T-cell (primary cell): Measurements from ENCODE around the gene EHF. TPM values are rescaled to one million over a fixed set of nuclear protein-coding genes. Genes with fewer than 3 reads are reported as not detected.

Experiments
- ATAC-seq, 4 experiments: fragments of 200-7000 bp in 3 of 4; fragments of 150-1000 bp in 1 of 4; cut with Tn5 transposase; replicated peaks in 1 of 4; 1 replicate in 3 of 4; 2 replicates in 1 of 4; pipeline ENCODE4 v1.10.0; 2021; ENCODE audit warnings: moderate library complexity in 3 of 4, mild to moderate bottlenecking in 2 of 4, moderate number of reproducible peaks in 1 of 4
- CTCF ChIA-PET, 2 donors: fragments of 300-600 bp; sonication (Branson Sonifier 250); formaldehyde crosslinking; loops; one replicate each; lab custom pipeline; 2022; ENCODE audit warnings: antibody characterized with exemption in 2 of 2; lab: Charles Lee
- POLR2A ChIA-PET, 2 donors: fragments of 300-600 bp; sonication (Branson Sonifier 250); formaldehyde crosslinking; loops; one replicate each; lab custom pipeline; 2022; ENCODE audit warnings: antibody characterized with exemption in 2 of 2; lab: Charles Lee
- DNase-seq, 35 experiments: peaks; one replicate each; pipeline versions ENCODE4 v3.0.0 to v3.0.0-alpha.2; 2013 to 2023
- H3K27ac ChIP-seq: one replicate; pipeline ENCODE4 v1.5.1; 2013; ENCODE audit warnings: low read length
- H3K27me3 ChIP-seq, 2 experiments: replicated peaks in 1 of 2; 1 replicate in 1 of 2; 2 replicates in 1 of 2; pipeline versions ENCODE4 v1.6.1 to v1.7.0; 2013; ENCODE audit warnings: low read length in 1 of 2, mixed read lengths in 1 of 2; ENCODE audit not compliant: control insufficient read depth in 2 of 2, insufficient read depth in 2 of 2; ENCODE audit errors: extremely low read depth in 1 of 2
- H3K36me3 ChIP-seq, 2 donors: 1 replicate in 1 of 2; 2 replicates in 1 of 2; pipeline versions ENCODE4 v1.6.1 to v1.7.0; 2013; ENCODE audit warnings: low read length in 1 of 2; ENCODE audit not compliant: control insufficient read depth in 2 of 2, insufficient read depth in 1 of 2; ENCODE audit errors: extremely low read depth in 1 of 2
- H3K4me1 ChIP-seq, 2 experiments: 1 replicate in 1 of 2; 2 replicates in 1 of 2; pipeline versions ENCODE4 v1.6.1 to v1.7.0; 2013; ENCODE audit warnings: low read length in 2 of 2, mixed read lengths in 1 of 2; ENCODE audit not compliant: insufficient read depth in 2 of 2, control insufficient read depth in 1 of 2; ENCODE audit errors: extremely low read depth in 1 of 2
- H3K4me3 ChIP-seq, 2 donors: 1 replicate in 1 of 2; 2 replicates in 1 of 2; pipeline versions ENCODE4 v1.5.1 to v1.7.0; 2013; ENCODE audit warnings: mild to moderate bottlenecking in 2 of 2, low read length in 1 of 2, moderate library complexity in 1 of 2; ENCODE audit not compliant: control insufficient read depth in 1 of 2; ENCODE audit errors: extremely low read depth in 1 of 2
- H3K9me3 ChIP-seq: 2 replicates; pipeline ENCODE4 v1.7.0; 2013
- H3K27ac Mint-ChIP-seq, 2 donors: one replicate each; pipeline ENCODE4 v1.8.0; 2020 to 2021; ENCODE audit warnings: mild to moderate bottlenecking in 2 of 2, mixed read lengths in 2 of 2
- H3K27me3 Mint-ChIP-seq, 2 donors: one replicate each; pipeline ENCODE4 v1.8.0; 2021 to 2022; ENCODE audit warnings: mixed read lengths in 2 of 2
- H3K36me3 Mint-ChIP-seq: one replicate; pipeline ENCODE4 v1.8.0; 2021; ENCODE audit warnings: mixed read lengths
- H3K4me1 Mint-ChIP-seq, 3 donors: one replicate each; pipeline ENCODE4 v1.8.0; 2020 to 2022; ENCODE audit warnings: mixed read lengths in 3 of 3, mild to moderate bottlenecking in 1 of 3
- H3K4me3 Mint-ChIP-seq, 3 donors: one replicate each; pipeline ENCODE4 v1.8.0; 2020 to 2022; ENCODE audit warnings: mild to moderate bottlenecking in 3 of 3, mixed read lengths in 3 of 3, moderate library complexity in 3 of 3
- H3K9me3 Mint-ChIP-seq, 3 donors: one replicate each; pipeline ENCODE4 v1.8.0; 2020 to 2022; ENCODE audit warnings: mixed read lengths in 3 of 3
- WGBS: methylation state at CpG from one replicate; pipeline ENCODE4 v1.1.5; 2013; ENCODE audit warnings: missing lambda C conversion rate; ENCODE audit not compliant: insufficient coverage; 5-methylcytosine and 5-hydroxymethylcytosine counted together
- total RNA-seq, 35 experiments: library from RNA in 6 of 35; stranded (reverse) in 6 of 35; fragments of 120-200 nt in 1 of 35; gene quantifications; one replicate each; pipeline versions ENCODE4 v1.2.1 to v1.2.4 and lab custom pipeline; 2013 to 2026

The EHF gene
- total RNA-seq, 5 donors from 2014 or later (not counting 1 experiment from before 2014, with no cell fraction given), result 0.30 to 0.47 (median 0.43) TPM; not detected in 2

- H3K27me3 ChIP-seq, result peaks cover 7% of the 10 kb centered on the region in 2 experiments
- H3K36me3 ChIP-seq, result no peaks in the 10 kb centered on the region
- H3K27ac ChIP-seq, result no peak overlapping the region
- no peaks in the 10 kb centered on the region for H3K9me3 ChIP-seq
- DNase-seq, result no peak
- H3K4me1 Mint-ChIP-seq, result peaks cover 0 to 8% (median 4%) of the 10 kb centered on the region in 3 donors
- H3K4me1 ChIP-seq, result no peaks in the 10 kb centered on the region
- no peak overlapping the region for H3K4me3 Mint-ChIP-seq
- no peak for ATAC-seq
- WGBS, result no CpG with 5 or more reads among the region's 2 CpGs
- no peak overlapping the region for H3K4me3 ChIP-seq
- peaks cover 25 to 32% of the 10 kb centered on the region in 2 donors for H3K27me3 Mint-ChIP-seq
- CTCF ChIA-PET, result interaction anchor here (0.6 to 3.3 kb wide), 11 partner anchors 23 to 899 kb away, joined by 3 to 15 read pairs (median 3); no protein-coding TSS in a partner anchor
- POLR2A ChIA-PET, result no interaction called here
- no peaks in the 10 kb centered on the region for H3K9me3 Mint-ChIP-seq
- no peaks in the 10 kb centered on the region for H3K36me3 Mint-ChIP-seq
- H3K27ac Mint-ChIP-seq, result no peak overlapping the region
Measured at GRCh38 chr11:34585304-34585734, 35.6 kb upstream of the EHF start.

DNA sequence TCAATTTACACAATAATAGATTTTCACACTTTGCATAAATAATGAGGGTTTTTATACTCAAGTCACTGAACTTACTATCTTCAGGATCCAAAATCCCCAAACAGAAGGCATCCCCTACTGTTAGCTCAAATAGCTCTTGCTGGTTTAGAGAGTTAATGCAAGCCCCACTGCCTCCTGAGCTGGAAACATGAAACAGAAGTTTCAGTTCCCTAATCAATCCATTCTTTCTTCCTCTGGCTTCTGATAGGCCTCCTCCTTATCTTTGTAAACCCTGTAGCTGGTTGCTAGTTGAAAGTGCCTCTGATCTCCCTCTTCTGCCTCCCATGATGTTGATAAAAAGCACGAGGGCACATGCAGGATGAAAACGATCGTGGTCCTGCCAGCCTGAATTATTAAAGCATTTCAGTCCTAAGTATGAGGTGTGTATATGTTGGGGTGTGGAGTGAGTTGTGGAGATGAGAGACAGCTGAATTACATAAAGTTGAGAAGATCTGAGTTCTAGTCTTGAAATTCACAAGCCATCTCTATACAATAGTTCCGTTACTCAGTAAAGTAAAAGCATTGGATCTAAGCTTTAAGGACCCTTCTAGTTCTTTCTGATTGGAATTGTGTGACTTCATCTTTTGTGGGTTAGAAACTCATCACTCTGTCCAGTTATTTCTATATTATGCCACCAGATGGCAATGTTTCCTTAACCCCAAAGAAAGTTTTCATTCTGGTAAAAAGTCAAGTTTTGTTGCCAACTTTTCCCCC lies 35.0 kb upstream of the EHF start:
- Mint-ChIP-seq H3K27ac (no peak overlapping the region), H3K9me3 (no peaks in the 10 kb centered on the region), H3K27me3 (peaks cover 21 to 27% of the 10 kb centered on the region in 2 donors), H3K36me3 (no peaks in the 10 kb centered on the region), H3K4me1 (peaks cover 0 to 8% (median 4%) of the 10 kb centered on the region in 3 donors), H3K4me3 (no peak overlapping the region)
- POLR2A ChIA-PET, result interaction anchor here in 1 of 2 donors (0.7 kb wide), 1 partner anchor 97 kb away, joined by 3 read pairs; no protein-coding TSS in a partner anchor
- Histone ChIP-seq H3K36me3 (no peaks in the 10 kb centered on the region), H3K27me3 (peaks cover 3 to 7% of the 10 kb centered on the region in 2 experiments), H3K9me3 (no peaks in the 10 kb centered on the region), H3K4me1 (no peaks in the 10 kb centered on the region), H3K4me3 (no peak overlapping the region), H3K27ac (no peak overlapping the region)
- WGBS, result no CpG with 5 or more reads among the region's 4 CpGs
- peak in 1 of 35 experiments; percentile 59 for DNase-seq
- ATAC-seq, result peak in 1 of 4 experiments; percentile 12
- CTCF ChIA-PET, result interaction anchor here (0.6 to 3.3 kb wide), 16 partner anchors 22 to 1921 kb away, joined by 3 to 15 read pairs (median 3); no protein-coding TSS in a partner anchor

DNA sequence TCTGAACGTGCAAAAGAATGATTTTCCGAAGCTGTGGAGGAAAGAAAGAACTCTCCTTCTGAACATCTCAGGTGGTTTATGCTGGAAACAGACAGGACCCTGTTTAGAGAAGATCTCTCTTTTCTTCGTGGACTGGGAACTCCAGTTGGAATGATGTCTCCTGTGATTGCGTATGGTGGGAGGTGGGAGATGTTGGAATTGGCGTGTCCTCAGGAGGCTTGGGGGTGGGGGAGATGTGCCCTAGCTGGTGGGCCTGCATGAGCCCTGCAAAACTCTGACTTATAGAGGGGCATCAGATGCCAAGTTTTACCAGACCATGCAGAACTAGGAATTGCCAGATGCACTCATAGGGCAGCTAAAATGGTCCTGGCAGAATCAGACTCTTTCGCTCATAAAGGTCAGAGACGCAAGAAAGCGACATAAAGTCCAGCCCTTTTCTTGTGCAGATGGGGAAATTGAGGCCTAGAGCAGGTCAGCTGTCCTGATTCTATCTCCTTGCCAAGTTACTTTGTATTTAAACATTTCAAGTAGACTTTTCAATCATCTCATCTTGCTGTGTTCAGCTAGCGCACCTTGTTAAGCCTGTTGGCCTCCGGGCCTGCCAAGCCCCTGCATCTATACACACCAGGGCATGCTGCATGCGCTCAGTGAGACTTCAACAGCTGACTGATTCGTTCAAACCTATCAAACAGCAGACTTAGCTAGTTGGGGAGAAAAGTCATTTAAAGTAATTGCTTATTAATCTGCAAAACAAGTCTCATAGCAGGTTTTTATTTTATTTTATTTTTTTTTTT lies 34.2 kb upstream of the EHF start:
- Mint-ChIP-seq H3K27ac (no peak overlapping the region), H3K4me3 (no peak overlapping the region), H3K4me1 (peaks cover 0 to 8% (median 4%) of the 10 kb centered on the region in 3 donors), H3K27me3 (peaks cover 16 to 25% of the 10 kb centered on the region in 2 donors), H3K36me3 (no peaks in the 10 kb centered on the region), H3K9me3 (no peaks in the 10 kb centered on the region)
- DNase-seq (peak in 1 of 35 experiments; percentile 4), ATAC-seq (no peak)
- Histone ChIP-seq H3K9me3 (no peaks in the 10 kb centered on the region), H3K4me3 (no peak overlapping the region), H3K27ac (no peak overlapping the region), H3K36me3 (no peaks in the 10 kb centered on the region), H3K27me3 (peaks cover 3 to 8% of the 10 kb centered on the region in 2 experiments), H3K4me1 (no peaks in the 10 kb centered on the region)
- POLR2A ChIA-PET, result interaction anchor here in 1 of 2 donors (0.7 kb wide), 1 partner anchor 96 kb away, joined by 3 read pairs; no protein-coding TSS in a partner anchor
- CTCF ChIA-PET, result interaction anchor here (0.6 to 3.3 kb wide), 12 partner anchors 300 to 1920 kb away, joined by 3 to 15 read pairs (median 3); no protein-coding TSS in a partner anchor
- 78% methylated on average over 7 of the region's 12 CpGs for WGBS

DNA sequence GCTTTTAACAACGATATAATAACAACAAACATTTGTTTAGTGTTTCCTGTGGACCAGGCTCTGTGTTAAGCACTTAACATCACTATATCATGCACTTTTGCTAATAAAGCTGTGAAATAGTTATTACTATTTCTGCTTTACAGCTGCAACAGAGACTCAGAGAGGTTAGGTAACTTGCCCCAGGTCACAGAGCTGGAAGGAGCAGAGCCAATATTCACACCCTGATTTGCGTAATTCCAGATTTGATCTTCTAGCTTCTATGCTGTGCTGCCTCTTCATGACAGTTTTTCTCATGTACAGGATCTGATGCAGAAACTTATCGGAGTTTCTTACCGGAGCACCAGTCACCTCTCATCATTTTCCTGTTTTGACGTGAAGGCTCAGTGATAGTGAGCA lies 33.6 kb upstream of the EHF start:
- no peak overlapping the region for H3K4me3 ChIP-seq
- no peak for ATAC-seq
- CTCF ChIA-PET, result interaction anchor here (0.6 to 3.3 kb wide), 8 partner anchors 304 to 1709 kb away, joined by 3 to 15 read pairs (median 3); no protein-coding TSS in a partner anchor
- no peak overlapping the region for H3K27ac ChIP-seq
- H3K27me3 Mint-ChIP-seq, result peaks cover 18 to 24% of the 10 kb centered on the region in 2 donors
- no peaks in the 10 kb centered on the region for H3K36me3 ChIP-seq
- H3K4me3 Mint-ChIP-seq, result no peak overlapping the region
- DNase-seq, result no peak
- H3K27ac Mint-ChIP-seq, result no peak overlapping the region
- H3K4me1 Mint-ChIP-seq, result peaks cover 0 to 8% (median 4%) of the 10 kb centered on the region in 3 donors
- WGBS, result 100% methylated on average over 1 of the region's 5 CpGs
- H3K9me3 ChIP-seq, result no peaks in the 10 kb centered on the region
- POLR2A ChIA-PET, result no interaction called here
- H3K9me3 Mint-ChIP-seq, result no peaks in the 10 kb centered on the region
- no peaks in the 10 kb centered on the region for H3K36me3 Mint-ChIP-seq
- no peaks in the 10 kb centered on the region for H3K4me1 ChIP-seq
- H3K27me3 ChIP-seq, result peaks cover 3 to 8% of the 10 kb centered on the region in 2 experiments

DNA sequence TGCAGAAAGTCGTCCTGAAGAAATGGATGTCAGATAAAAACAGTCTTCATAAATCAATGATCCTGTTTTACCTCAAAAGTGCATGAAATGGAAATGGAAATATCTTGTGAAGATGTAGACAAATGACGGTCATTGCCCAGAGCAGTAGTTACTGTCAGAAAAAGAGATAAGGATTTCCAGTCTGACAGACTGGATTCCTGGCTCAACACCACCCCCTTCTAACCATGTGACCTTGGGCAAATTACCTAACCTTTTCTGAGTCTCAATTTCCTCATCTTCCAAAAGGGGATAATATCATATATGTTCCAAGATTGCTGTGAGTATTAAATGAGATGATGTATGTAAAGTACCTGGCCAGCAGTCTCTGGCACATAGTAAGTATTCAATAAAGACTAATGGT lies 32.9 kb upstream of the EHF start:
- Mint-ChIP-seq H3K9me3 (peaks cover 2 to 5% (median 3%) of the 10 kb centered on the region in 3 donors), H3K4me1 (peaks cover 0 to 8% (median 4%) of the 10 kb centered on the region in 3 donors), H3K27me3 (peaks cover 21 to 31% of the 10 kb centered on the region in 2 donors), H3K4me3 (no peak overlapping the region), H3K36me3 (no peaks in the 10 kb centered on the region), H3K27ac (no peak overlapping the region)
- Histone ChIP-seq H3K27me3 (peaks cover 3 to 8% of the 10 kb centered on the region in 2 experiments), H3K9me3 (no peaks in the 10 kb centered on the region), H3K4me1 (no peaks in the 10 kb centered on the region), H3K4me3 (no peak overlapping the region), H3K27ac (no peak overlapping the region), H3K36me3 (no peaks in the 10 kb centered on the region)
- ChIA-PET CTCF (interaction anchor here in 1 of 2 donors (1.0 kb wide), 1 partner anchor 338 kb away, joined by 3 read pairs; no protein-coding TSS in a partner anchor), POLR2A (no interaction called here)
- DNase-seq (no peak), ATAC-seq (no peak)
- no CpG with 5 or more reads among the region's 2 CpGs for WGBS

- 63% methylated on average over 4 of the region's 4 CpGs for WGBS
- CTCF ChIA-PET, result interaction anchor here in 1 of 2 donors (0.6 kb wide), 1 partner anchor 899 kb away, joined by 4 read pairs; no protein-coding TSS in a partner anchor
- peaks cover 25 to 34% of the 10 kb centered on the region in 2 donors for H3K27me3 Mint-ChIP-seq
- ATAC-seq (no peak), DNase-seq (no peak)
- Histone ChIP-seq H3K9me3 (no peaks in the 10 kb centered on the region), H3K27ac (no peak overlapping the region), H3K27me3 (peaks cover 3 to 8% of the 10 kb centered on the region in 2 experiments), H3K36me3 (no peaks in the 10 kb centered on the region), H3K4me3 (no peak overlapping the region), H3K4me1 (no peaks in the 10 kb centered on the region)
- H3K36me3 Mint-ChIP-seq, result no peaks in the 10 kb centered on the region
- no peak overlapping the region for H3K4me3 Mint-ChIP-seq
- H3K9me3 Mint-ChIP-seq, result peaks cover 6 to 10% (median 7%) of the 10 kb centered on the region in 3 donors
- H3K27ac Mint-ChIP-seq, result no peak overlapping the region
- POLR2A ChIA-PET, result no interaction called here
- H3K4me1 Mint-ChIP-seq, result peaks cover 0 to 8% (median 4%) of the 10 kb centered on the region in 3 donors
Measured at GRCh38 chr11:34588701-34589100, 32.2 kb upstream of the EHF start.
